HEK293T (cell line): ENCODE results near the gene TIMELESS.

Source experiments
- ARNT ChIP-seq: fragments of 450-650 bp; IDR thresholded peaks from 2 replicates; pipeline ENCODE4 v1.6.1; 2017; ENCODE audit warnings: mild to moderate bottlenecking
- BHLHE40 ChIP-seq: fragments of 450-650 bp; IDR thresholded peaks from 2 replicates; pipeline ENCODE4 v1.6.1; 2016; ENCODE audit warnings: mild to moderate bottlenecking, moderate library complexity, borderline replicate concordance
- ELF4 ChIP-seq: fragments of 450-650 bp; IDR thresholded peaks from 2 replicates; pipeline ENCODE4 v1.6.1; 2017; ENCODE audit warnings: antibody characterized with exemption
- FOXA1 ChIP-seq: fragments of 450-650 bp; IDR thresholded peaks from 2 replicates; pipeline ENCODE4 v1.6.1; 2016; ENCODE audit warnings: mild to moderate bottlenecking
- FOXK2 ChIP-seq: fragments of 450-650 bp; IDR thresholded peaks from 2 replicates; pipeline ENCODE4 v1.6.1; 2016; ENCODE audit warnings: mild to moderate bottlenecking
- HDGF ChIP-seq: fragments of 450-650 bp; IDR thresholded peaks from 2 replicates; pipeline ENCODE4 v1.6.1; 2017; ENCODE audit warnings: antibody characterized with exemption, borderline replicate concordance
- LEF1 ChIP-seq: fragments of 450-650 bp; IDR thresholded peaks from 2 replicates; pipeline ENCODE4 v1.6.1; 2017; ENCODE audit warnings: mild to moderate bottlenecking, borderline replicate concordance
- NFRKB ChIP-seq: fragments of 450-650 bp; IDR thresholded peaks from 2 replicates; pipeline ENCODE4 v1.6.1; 2016; ENCODE audit warnings: mild to moderate bottlenecking, moderate library complexity
- SP1 ChIP-seq: fragments of 450-650 bp; IDR thresholded peaks from 2 replicates; pipeline ENCODE4 v1.6.1; 2017
- SUZ12 ChIP-seq: fragments of 450-650 bp; IDR thresholded peaks from 2 replicates; pipeline ENCODE4 v1.6.1; 2016; ENCODE audit warnings: mild to moderate bottlenecking

- TF ChIP-seq LEF1 (no peak), ELF4 (no peak), ARNT (no peak), HDGF (no peak), FOXK2 (no peak), BHLHE40 (no peak), NFRKB (no peak), FOXA1 (no peak), SUZ12 (no peak), SP1 (no peak)
Measured at GRCh38 chr12:56420411-56420810, 28.8 kb downstream of the TIMELESS start.
